Thoracic aorta (tissue), 2 donors: ENCODE measurements around the gene SRPRA. TPM values are rescaled to one million over a fixed set of nuclear protein-coding genes. Genes with fewer than 3 reads are reported as not detected.

Source experiments
- ATAC-seq: fragments of 150-250 bp; one replicate; pipeline ENCODE4 v1.8.0; 2017; ENCODE audit warnings: low read depth; ENCODE audit not compliant: insufficient number of reproducible peaks, low FRiP score
- DNase-seq: peaks from one replicate; pipeline ENCODE4 v3.0.0-alpha.2; 2020; ENCODE audit warnings: low spot score
- H3K27ac ChIP-seq, 2 donors: fragments of 200-600 bp; sonication (generic); 1 replicate in 1 of 2; 2 replicates in 1 of 2; pipeline ENCODE4 v1.5.1; 2016; ENCODE audit warnings: mild to moderate bottlenecking in 2 of 2, moderate library complexity in 2 of 2
- H3K27me3 ChIP-seq: fragments of 200-600 bp; sonication (generic); replicated peaks from 2 replicates; pipeline ENCODE4 v1.6.0; 2016; ENCODE audit warnings: mild to moderate bottlenecking; ENCODE audit not compliant: insufficient read depth
- H3K36me3 ChIP-seq: fragments of 200-600 bp; sonication (generic); one replicate; pipeline ENCODE4 v1.5.1; 2016
- H3K4me1 ChIP-seq, 2 donors: fragments of 200-600 bp; sonication (generic); 1 replicate in 1 of 2; 2 replicates in 1 of 2; pipeline versions ENCODE4 v1.5.1 to v1.6.0; 2016; ENCODE audit warnings: low read depth in 2 of 2, mild to moderate bottlenecking in 1 of 2; ENCODE audit not compliant: control insufficient read depth in 1 of 2
- H3K4me3 ChIP-seq: fragments of 200-600 bp; sonication (generic); 2 replicates; pipeline ENCODE4 v1.5.1; 2016; ENCODE audit warnings: mild to moderate bottlenecking
- H3K9me3 ChIP-seq: fragments of 200-600 bp; sonication (generic); 2 replicates; pipeline ENCODE4 v1.5.1; 2016
- CTCF ChIP-seq: fragments of 200-600 bp; sonication (generic); IDR thresholded peaks from one replicate; pipeline ENCODE4 v1.5.1; 2019; ENCODE audit warnings: antibody characterized with exemption
- total RNA-seq, 2 donors: library from RNA; depleted of rRNA; stranded (reverse); fragments of >200 nt; gene quantifications; one replicate each; pipeline versions ENCODE4 v1.1.0 to v1.2.3, GENCODE V29; 2016

Gene SRPRA
- total RNA-seq, 2 donors from 2014 or later = 125 to 128 TPM

GRCh38 chr11:126282361-126282735 lies 13.7 kb upstream of the SRPRA start:
- no peak for TF ChIP-seq CTCF
- Histone ChIP-seq H3K4me1 (peaks cover 14 to 25% of the 10 kb centered on the region in 2 donors), H3K9me3 (no peaks in the 10 kb centered on the region), H3K27me3 (no peaks in the 10 kb centered on the region), H3K36me3 (peaks cover under 1% of the 10 kb centered on the region), H3K27ac (peak overlapping the region; percentile 78 to 84), H3K4me3 (peak overlapping the region; percentile 80)
- ATAC-seq = no peak
- no peak for DNase-seq

- DNase-seq (no peak), ATAC-seq (no peak)
- Histone ChIP-seq H3K27ac (peak overlapping the region; percentile 78 to 84), H3K36me3 (no peaks in the 10 kb centered on the region), H3K27me3 (no peaks in the 10 kb centered on the region), H3K4me3 (peak overlapping the region; percentile 80), H3K4me1 (peaks cover 14 to 25% of the 10 kb centered on the region in 2 donors), H3K9me3 (no peaks in the 10 kb centered on the region)
- TF ChIP-seq CTCF = no peak
Observed at GRCh38 chr11:126281666-126282175, 13.0 kb upstream of the SRPRA start.

GRCh38 chr11:126281245-126281644 lies 12.6 kb upstream of the SRPRA start:
- peaks cover 14 to 25% of the 10 kb centered on the region in 2 donors for H3K4me1 ChIP-seq
- ATAC-seq = no peak
- H3K27ac ChIP-seq = peak overlapping the region in 1 of 2 donors; percentile 84
- no peak overlapping the region for H3K4me3 ChIP-seq
- TF ChIP-seq CTCF = no peak
- no peak for DNase-seq
- no peaks in the 10 kb centered on the region for H3K27me3 ChIP-seq
- no peaks in the 10 kb centered on the region for H3K36me3 ChIP-seq
- H3K9me3 ChIP-seq = no peaks in the 10 kb centered on the region

- no peak for ATAC-seq
- no peaks in the 10 kb centered on the region for H3K9me3 ChIP-seq
- TF ChIP-seq CTCF = no peak
- peaks cover 14 to 25% of the 10 kb centered on the region in 2 donors for H3K4me1 ChIP-seq
- peaks cover 3% of the 10 kb centered on the region for H3K36me3 ChIP-seq
- DNase-seq = no peak
- no peaks in the 10 kb centered on the region for H3K27me3 ChIP-seq
- H3K4me3 ChIP-seq = no peak overlapping the region
- no peak overlapping the region for H3K27ac ChIP-seq
Observed at GRCh38 chr11:126280595-126280994, 11.9 kb upstream of the SRPRA start.

GRCh38 chr11:126279191-126279590 lies 10.5 kb upstream of the SRPRA start:
- Histone ChIP-seq H3K36me3 (peaks cover 3% of the 10 kb centered on the region), H3K27me3 (no peaks in the 10 kb centered on the region), H3K4me1 (peaks cover 11 to 18% of the 10 kb centered on the region in 2 donors), H3K27ac (no peak overlapping the region), H3K9me3 (no peaks in the 10 kb centered on the region), H3K4me3 (no peak overlapping the region)
- ATAC-seq = no peak
- no peak for DNase-seq
- TF ChIP-seq CTCF = no peak
